Measurements from ENCODE around the gene PTPRE.
"Not testable (repeated sequence)": the region's sequence is repeated elsewhere in the genome, so short reads cannot be mapped to it uniquely, and the experiment has no call there.

PTPRE gene

DNA sequence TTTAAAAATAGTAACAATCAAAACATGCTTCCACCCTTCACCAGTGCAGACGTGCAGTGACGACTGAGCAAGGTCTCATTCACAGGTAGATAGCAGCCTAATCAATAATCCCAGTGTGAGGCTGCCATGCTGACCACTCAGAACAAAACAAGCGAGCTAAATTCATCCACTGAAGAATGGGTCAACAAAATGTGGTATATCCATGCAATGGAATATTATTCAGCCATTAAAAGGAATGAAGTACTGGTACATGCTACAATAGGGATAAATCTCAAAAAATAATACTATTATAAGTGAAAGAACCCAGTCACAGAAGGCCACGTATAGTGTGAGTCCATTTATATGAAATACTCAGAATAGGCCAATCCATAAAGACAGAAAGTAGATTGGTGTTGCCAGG lies 74.0 kb downstream of the PTPRE start:
- no peak for TF ChIP-seq POLR2AphosphoS5 (IDR thresholded peaks at IDR 0.05; ENCODE audit: low read depth, low read length)
- no peak for TF ChIP-seq POLR2A (IDR thresholded peaks at IDR 0.05; ENCODE audit: low read depth, low read length)
- TF ChIP-seq TAF1 (IDR thresholded peaks at IDR 0.05; ENCODE audit: borderline replicate concordance, low read depth, low read length), result no peak
- FAIRE-seq, result no peak
- no peak for DNase-seq (ENCODE audit: insufficient read length)

DNA sequence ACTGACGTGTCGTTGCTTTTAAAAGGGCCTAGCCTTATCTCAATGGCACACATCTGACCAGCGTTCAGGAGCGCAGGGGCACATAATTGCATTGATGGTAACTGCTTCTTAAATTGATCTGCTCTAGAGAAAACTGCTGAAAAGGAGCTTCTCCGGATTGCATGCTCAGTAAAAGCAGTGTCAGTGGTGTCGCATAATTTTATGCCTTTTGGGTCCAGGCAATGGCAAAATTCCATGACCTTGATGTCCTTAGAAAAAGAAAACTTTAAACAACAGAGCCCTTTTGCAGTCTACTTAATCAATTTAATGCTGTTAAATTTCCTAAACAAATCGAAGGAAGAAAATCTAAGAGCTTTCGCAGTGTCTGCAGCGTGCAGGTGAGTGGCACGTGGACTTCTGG lies 75.7 kb downstream of the PTPRE start:
- FAIRE-seq, result no peak

DNA sequence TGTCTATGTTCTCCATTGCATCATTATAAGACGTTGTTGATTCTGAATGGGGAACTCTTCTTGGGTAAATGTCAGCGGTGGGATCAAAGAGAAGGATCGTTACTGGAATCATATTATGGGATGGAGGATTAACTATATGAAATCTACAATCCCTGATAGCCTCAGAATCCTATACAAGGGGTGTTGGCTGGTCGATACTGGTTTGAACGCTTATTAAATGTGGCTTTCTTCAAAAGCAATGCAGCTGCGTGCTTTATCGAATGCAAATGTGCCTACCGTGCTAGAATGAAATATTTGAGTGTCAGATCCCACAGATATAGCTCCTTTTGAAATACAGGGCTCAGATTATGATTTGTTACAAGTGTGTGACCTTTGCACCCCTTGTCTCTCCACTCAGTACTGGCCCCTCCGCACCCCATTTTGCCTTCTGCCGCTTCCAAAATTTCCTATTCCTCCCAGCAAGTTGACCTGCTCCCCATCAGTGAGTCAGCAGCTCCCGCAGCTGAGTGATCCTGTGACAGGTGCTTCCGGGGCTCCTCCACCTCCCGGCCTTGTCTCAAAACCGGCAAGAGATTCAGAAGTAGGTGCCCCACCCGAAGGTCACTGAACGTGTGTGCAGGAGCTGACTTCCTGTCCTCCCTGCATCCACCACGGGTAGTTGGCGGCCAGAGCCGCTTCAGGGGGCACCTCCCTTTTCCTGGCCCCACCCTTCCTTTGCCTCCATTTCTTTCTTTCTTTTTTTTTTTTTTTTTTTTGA lies 76.6 kb downstream of the PTPRE start:
- DNase-seq (ENCODE audit: insufficient read length), result no peak
- FAIRE-seq, result no peak
- TF ChIP-seq POLR2A (IDR thresholded peaks at IDR 0.05; ENCODE audit: low read depth, low read length) (no peak), TAF1 (IDR thresholded peaks at IDR 0.05; ENCODE audit: borderline replicate concordance, low read depth, low read length) (no peak), POLR2AphosphoS5 (IDR thresholded peaks at IDR 0.05; ENCODE audit: low read depth, low read length) (no peak)

More for the DNA sequence above, 75.7 kb downstream of the PTPRE start:
- no peak for TF ChIP-seq TAF1 (IDR thresholded peaks at IDR 0.05; ENCODE audit: borderline replicate concordance, low read depth, low read length)
- TF ChIP-seq POLR2AphosphoS5 (IDR thresholded peaks at IDR 0.05; ENCODE audit: low read depth, low read length), result no peak
- TF ChIP-seq POLR2A (IDR thresholded peaks at IDR 0.05; ENCODE audit: low read depth, low read length), result no peak
- DNase-seq (ENCODE audit: insufficient read length), result no peak

DNA sequence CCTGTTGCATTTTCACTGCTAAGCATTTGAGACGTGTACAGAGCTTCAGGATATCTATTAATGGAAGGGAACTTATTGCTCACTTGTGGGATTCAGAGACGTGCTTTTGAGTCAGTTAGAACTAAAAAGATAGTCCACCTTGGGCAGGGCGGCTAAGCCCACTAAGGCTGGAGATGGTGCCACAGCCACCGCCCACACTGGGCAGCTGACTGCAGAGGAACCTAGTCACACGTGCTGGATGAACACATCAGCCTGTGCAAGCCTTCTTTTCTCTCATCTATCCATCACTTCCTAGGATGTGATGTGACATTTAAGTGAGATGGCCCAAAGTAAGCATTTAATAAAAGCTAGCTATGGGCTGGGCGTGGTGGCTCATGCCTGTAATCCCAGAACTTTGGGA lies 78.0 kb downstream of the PTPRE start:
- no peak for FAIRE-seq
- TF ChIP-seq TAF1 (IDR thresholded peaks at IDR 0.05; ENCODE audit: borderline replicate concordance, low read depth, low read length) (no peak), POLR2AphosphoS5 (IDR thresholded peaks at IDR 0.05; ENCODE audit: low read depth, low read length) (no peak), POLR2A (IDR thresholded peaks at IDR 0.05; ENCODE audit: low read depth, low read length) (no peak)
- no peak for DNase-seq (ENCODE audit: insufficient read length)

DNA sequence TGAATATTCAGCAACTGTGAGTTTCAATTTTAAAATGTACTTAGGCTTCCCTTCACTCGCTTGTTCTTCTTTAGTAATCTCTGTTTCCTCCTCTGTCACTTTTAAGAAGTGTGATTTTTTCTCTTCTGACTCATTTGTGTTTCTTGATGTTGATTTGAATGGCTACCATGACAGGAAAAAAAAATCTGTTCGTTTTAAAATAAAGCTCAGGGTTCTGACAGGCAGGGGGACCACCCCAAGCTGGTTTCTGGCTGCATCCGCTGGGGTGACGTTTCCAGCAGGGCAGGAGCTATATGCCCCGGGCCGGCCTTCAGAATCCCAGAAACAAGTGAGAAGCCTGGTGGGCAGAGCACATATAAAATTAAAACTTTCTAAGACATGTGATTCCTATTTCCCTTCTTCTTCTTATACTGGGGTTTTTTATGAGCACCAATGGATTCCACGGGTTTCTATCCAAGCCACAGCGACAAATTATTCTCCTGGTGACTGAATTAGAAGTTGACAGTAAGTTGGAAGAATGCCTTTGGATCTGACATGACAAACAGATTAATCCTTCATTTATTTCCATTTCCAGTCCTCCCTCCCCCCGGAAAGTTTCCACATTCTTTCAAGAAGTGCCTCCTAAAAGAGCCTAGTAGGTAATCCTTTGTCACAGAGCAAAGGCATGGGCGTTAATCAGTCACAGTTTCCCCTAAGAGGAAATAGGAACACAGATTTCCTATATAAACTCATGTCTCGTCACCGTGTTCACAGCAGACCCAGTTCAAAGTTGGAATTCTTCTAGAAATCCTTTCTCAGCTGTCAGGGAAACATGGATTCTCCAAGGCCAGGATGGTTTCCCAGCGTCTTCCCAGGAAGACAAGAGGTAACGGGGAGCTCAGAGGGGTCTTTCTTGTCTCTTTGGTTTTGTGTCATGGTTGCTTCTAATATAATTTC lies 79.9 kb downstream of the PTPRE start:
- DNase-seq (ENCODE audit: insufficient read length), result no peak
- FAIRE-seq, result no peak
- TF ChIP-seq POLR2A (IDR thresholded peaks at IDR 0.05; ENCODE audit: low read depth, low read length), result no peak
- TF ChIP-seq TAF1 (IDR thresholded peaks at IDR 0.05; ENCODE audit: borderline replicate concordance, low read depth, low read length), result no peak
- TF ChIP-seq POLR2AphosphoS5 (IDR thresholded peaks at IDR 0.05; ENCODE audit: low read depth, low read length), result no peak

DNA sequence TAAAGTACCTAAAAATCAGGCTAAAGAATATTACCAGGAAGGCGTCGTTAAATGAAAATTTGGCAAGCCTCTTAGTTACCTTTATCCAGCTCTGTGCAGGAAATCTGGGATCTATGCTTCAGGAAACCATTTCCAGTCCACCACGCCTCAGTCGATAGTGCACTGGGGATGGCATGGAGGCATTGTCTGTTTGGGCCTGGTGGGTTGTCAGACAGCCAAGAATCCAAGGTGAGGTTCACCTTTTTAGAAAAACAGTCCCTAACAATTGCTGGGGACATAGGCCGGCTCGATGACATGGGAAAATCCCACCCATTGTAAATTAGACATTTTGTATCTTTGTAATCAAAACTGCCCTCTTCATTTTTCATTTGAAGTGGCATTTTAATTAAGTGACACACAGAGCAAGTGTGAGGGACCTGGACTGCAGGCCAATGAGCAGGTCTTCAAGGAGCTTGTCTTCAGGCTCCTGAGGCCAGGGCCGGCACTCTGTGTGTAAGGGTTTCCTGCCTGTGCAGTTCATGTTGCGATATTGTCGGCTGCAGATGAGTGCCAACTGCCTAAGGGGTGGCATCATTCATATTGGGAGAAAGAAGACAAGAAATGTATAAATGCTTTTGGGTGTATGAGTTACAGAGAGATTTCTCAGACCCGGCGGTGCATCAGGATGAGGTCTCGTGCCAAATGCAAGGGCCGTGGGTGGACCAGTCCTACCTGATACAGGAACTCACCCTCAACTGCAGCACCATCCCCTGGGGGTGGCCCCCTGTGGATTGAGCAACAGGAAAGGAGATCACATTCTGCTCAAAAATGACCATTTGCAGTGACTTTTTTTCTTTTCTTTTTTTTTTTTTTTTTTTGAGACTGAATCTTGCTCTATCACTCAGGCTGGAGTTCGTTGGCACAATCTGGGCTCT lies 80.8 kb downstream of the PTPRE start:
- FAIRE-seq, result no peak
- no peak for DNase-seq (ENCODE audit: insufficient read length)
- TF ChIP-seq POLR2A (IDR thresholded peaks at IDR 0.05; ENCODE audit: low read depth, low read length), result no peak
- TF ChIP-seq POLR2AphosphoS5 (IDR thresholded peaks at IDR 0.05; ENCODE audit: low read depth, low read length), result no peak
- no peak for TF ChIP-seq TAF1 (IDR thresholded peaks at IDR 0.05; ENCODE audit: borderline replicate concordance, low read depth, low read length)

DNA sequence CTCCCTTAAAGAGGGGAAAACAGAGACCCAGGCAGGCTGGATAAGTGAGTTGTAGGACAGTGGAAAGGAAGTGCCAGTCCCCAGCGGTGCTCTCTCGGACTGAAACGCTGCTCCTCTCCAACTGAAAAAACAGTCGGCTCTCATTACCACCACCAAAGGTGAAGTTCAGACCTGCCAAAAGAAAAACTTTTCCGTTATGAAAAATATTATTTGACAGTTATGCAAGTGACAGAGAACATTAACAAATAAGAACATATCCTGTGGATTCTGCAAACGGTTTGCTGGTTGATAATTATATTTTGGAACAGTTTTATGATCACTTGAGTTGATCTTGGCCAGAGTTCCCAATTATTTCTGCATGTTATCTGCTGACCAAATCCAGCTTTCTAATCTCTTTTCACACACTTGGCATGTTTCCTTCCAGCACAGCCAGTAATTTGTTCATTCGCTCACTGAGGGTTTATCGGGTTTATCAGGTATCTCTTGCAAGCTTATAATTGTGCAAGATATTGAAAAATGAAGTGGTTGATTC lies 82.6 kb downstream of the PTPRE start:
- TF ChIP-seq POLR2AphosphoS5 (IDR thresholded peaks at IDR 0.05; ENCODE audit: low read depth, low read length) (no peak), TAF1 (IDR thresholded peaks at IDR 0.05; ENCODE audit: borderline replicate concordance, low read depth, low read length) (no peak), POLR2A (IDR thresholded peaks at IDR 0.05; ENCODE audit: low read depth, low read length) (no peak)
- FAIRE-seq (no peak), DNase-seq (ENCODE audit: insufficient read length) (no peak)

DNA sequence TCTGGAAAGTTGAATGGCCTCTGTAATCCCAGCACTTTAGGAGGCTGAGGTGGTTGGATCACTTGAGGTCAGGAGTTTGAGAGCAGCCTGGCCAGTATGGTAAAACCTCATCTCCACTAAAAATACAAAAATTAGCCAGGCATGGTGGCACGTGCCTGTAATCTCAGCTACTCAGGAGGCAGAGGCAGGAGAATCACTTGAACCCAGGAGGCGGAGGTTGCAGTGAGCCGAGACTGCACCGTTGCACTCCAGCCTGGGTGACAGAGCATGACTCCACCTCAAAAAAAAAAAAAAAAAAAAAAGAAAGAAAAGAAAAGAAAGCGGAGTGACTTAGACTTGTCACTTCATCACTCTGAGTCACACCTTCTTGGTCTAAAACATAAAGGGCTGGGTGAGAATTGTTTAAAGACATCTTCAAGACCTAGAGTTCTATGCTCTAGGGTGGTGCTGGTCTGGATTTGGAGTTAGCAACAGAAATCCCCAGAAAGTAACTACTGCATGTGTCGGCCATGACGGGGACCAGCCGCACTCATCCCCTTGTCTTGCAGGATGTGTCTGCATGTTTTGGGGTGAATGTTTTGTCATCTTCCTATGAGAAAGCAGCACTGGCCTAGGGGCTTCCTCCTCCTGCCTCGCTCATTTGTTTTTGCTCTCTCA lies 83.4 kb downstream of the PTPRE start:
- not testable (repeated sequence) for FAIRE-seq; DNase-seq (ENCODE audit: insufficient read length)

DNA sequence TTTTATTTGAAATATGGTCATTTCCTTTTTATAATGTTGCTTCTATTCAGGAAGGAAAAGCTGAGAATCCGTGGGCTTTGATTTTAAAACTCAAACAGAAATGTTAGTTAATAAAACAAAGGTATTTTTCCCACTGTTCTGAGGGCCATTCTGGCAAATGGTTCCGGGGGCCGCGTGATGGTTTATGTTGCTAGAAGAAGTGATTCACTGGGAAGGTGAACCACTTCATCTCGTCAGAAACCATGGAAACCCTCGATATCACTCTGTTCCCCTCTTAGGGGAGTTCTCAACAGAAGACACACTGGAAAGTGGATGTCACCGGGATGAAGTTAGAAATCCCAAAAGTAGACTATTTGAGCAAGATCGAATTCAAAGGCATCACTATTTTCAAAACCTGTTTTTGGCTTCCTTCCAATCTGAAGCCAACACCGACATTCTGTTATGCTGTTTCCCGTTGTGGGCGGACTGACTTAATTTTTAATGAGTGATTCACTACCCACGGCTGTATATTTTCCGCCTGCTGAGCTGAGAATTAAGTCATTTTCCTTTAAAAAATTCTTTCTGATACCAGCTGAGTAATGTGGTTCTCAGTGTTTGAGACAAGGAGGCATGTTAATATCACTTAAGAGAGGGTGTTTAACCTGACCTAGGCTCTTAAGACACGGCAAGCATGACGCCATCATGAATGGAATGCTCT lies 84.1 kb downstream of the PTPRE start:
- no peak for TF ChIP-seq POLR2AphosphoS5 (IDR thresholded peaks at IDR 0.05; ENCODE audit: low read depth, low read length)
- no peak for TF ChIP-seq TAF1 (IDR thresholded peaks at IDR 0.05; ENCODE audit: borderline replicate concordance, low read depth, low read length)
- no peak for TF ChIP-seq POLR2A (IDR thresholded peaks at IDR 0.05; ENCODE audit: low read depth, low read length)
- DNase-seq (ENCODE audit: insufficient read length), result no peak
- no peak for FAIRE-seq
